Measurements from ENCODE around the gene GPAT3. TPM values are rescaled to one million over a fixed set of nuclear protein-coding genes. Genes with fewer than 3 reads are reported as not detected.

The GPAT3 gene
- total and polyA plus RNA-seq, 2 experiments from 2014 or later = 1.2 to 2.0 TPM

GRCh38 chr4:83504503-83504902, 31.4 kb upstream of the GPAT3 start (continued):
- TF ChIP-seq CTCF (conservative IDR thresholded peaks at IDR 0.05; ENCODE audit: low read depth in 2 of 2) (no peak), POLR2AphosphoS5 (IDR thresholded peaks at IDR 0.05; ENCODE audit: low read depth) (no peak), CREB1 (CRISPR knock-in tag; IDR thresholded peaks at IDR 0.05; ENCODE audit: low read depth) (no peak), ZNF462 (CRISPR knock-in tag; IDR thresholded peaks at IDR 0.05) (no peak), STAT1 (IDR thresholded peaks at IDR 0.05; ENCODE audit: unreplicated experiment) (no peak), NANOG (IDR thresholded peaks at IDR 0.05; ENCODE audit: borderline replicate concordance) (no peak), ZNF331 (CRISPR knock-in tag; IDR thresholded peaks at IDR 0.05; ENCODE audit: low read depth) (no peak)

GRCh38 chr4:83504996-83505395, 30.9 kb upstream of the GPAT3 start:
- Mint-ChIP-seq H3K36me3 (ENCODE audit: low read depth) (no peaks in the 10 kb centered on the region), H3K27ac (no peak overlapping the region), H3K4me1 (peaks cover 2% of the 10 kb centered on the region; the same call in 2 of the 3 replicates), H3K27me3 (ENCODE audit: insufficient read depth, low read depth, poor library complexity) (peaks cover 4% of the 10 kb centered on the region), H3K4me3 (no peak overlapping the region), H3K9me3 (no peaks in the 10 kb centered on the region)
- no peak overlapping the region for H3K27ac ChIP-seq (ENCODE audit: low read depth)
- no peaks in the 10 kb centered on the region for H3K36me3 ChIP-seq (ENCODE audit: insufficient read depth)
- ATAC-seq (no peak), DNase-seq (ENCODE audit: low spot score) (no peak)
- H4K20me1 ChIP-seq (replicated peaks; ENCODE audit: insufficient read depth) = no peaks in the 10 kb centered on the region
- no peaks in the 10 kb centered on the region for H3K79me2 ChIP-seq (replicated peaks; ENCODE audit: insufficient read depth)
- H3F3A ChIP-seq (replicated peaks; ENCODE audit: low read depth) = no peaks in the 10 kb centered on the region
- no peak overlapping the region for H3K4me3 ChIP-seq
- no peak overlapping the region for H3K4me2 ChIP-seq
- H3K27me3 ChIP-seq (ENCODE audit: insufficient read depth) = no peaks in the 10 kb centered on the region
- no peak for TF ChIP-seq ZNF462 (CRISPR knock-in tag; IDR thresholded peaks at IDR 0.05)
- no peak for TF ChIP-seq ZNF114 (CRISPR knock-in tag; IDR thresholded peaks at IDR 0.05)
- no peak for TF ChIP-seq EZH2phosphoT487 (IDR thresholded peaks at IDR 0.05; ENCODE audit: unreplicated experiment)
- H3K4me1 ChIP-seq (ENCODE audit: insufficient read depth) = peaks cover 5% of the 10 kb centered on the region; the same call in 1 of the 2 replicates
- H2AFZ ChIP-seq = peak overlapping the region; percentile 96
- H3K9me2 ChIP-seq (ENCODE audit: insufficient read depth) = peaks cover 5% of the 10 kb centered on the region; the same call in 1 of the 2 replicates

Measured in GM23338 (cell line).